MM.1S (cell line): ENCODE data around the gene CRIP3.

Source experiments
- DNase-seq: peaks from one replicate; pipeline ENCODE4 v3.0.0-alpha.2; 2015
- H2AFZ ChIP-seq: fragments of 300-600 bp; sonication (generic); 2 replicates; pipeline ENCODE4 v1.6.0; 2016; ENCODE audit warnings: antibody characterized with exemption, low read length
- H3F3A ChIP-seq: fragments of 300-600 bp; sonication (generic); 2 replicates; pipeline ENCODE4 v1.6.1; 2016; ENCODE audit warnings: mild to moderate bottlenecking, antibody characterized with exemption, low read length, moderate library complexity, mixed read lengths; ENCODE audit not compliant: insufficient read depth
- H3K27ac ChIP-seq: fragments of 300-600 bp; sonication (generic); 2 replicates; pipeline ENCODE4 v1.5.1; 2016; ENCODE audit warnings: mild to moderate bottlenecking, low read length
- H3K27me3 ChIP-seq: fragments of 300-600 bp; sonication (generic); replicated peaks from 2 replicates; pipeline ENCODE4 v1.6.0; 2016; ENCODE audit warnings: low read length; ENCODE audit not compliant: insufficient read depth
- H3K36me3 ChIP-seq: fragments of 300-600 bp; sonication (generic); replicated peaks from 2 replicates; pipeline ENCODE4 v1.6.1; 2016; ENCODE audit warnings: mild to moderate bottlenecking, low read length, mixed read lengths; ENCODE audit not compliant: insufficient read depth
- H3K4me1 ChIP-seq: fragments of 300-600 bp; sonication (generic); 2 replicates; pipeline ENCODE4 v1.6.1; 2016; ENCODE audit warnings: low read length, mixed read lengths
- H3K4me2 ChIP-seq: fragments of 300-600 bp; sonication (generic); 2 replicates; pipeline ENCODE4 v1.6.0; 2016; ENCODE audit warnings: low read depth, low read length
- H3K4me3 ChIP-seq: fragments of 300-600 bp; sonication (generic); 2 replicates; pipeline ENCODE4 v1.5.1; 2016; ENCODE audit warnings: low read length, mixed read lengths
- H3K79me2 ChIP-seq: fragments of 300-600 bp; sonication (generic); 2 replicates; pipeline ENCODE4 v1.6.1; 2016; ENCODE audit warnings: mixed run types, low read length, mixed read lengths
- H3K9ac ChIP-seq: fragments of 300-600 bp; sonication (generic); 2 replicates; pipeline ENCODE4 v1.6.1; 2016; ENCODE audit warnings: low read length, mixed read lengths
- H3K9me2 ChIP-seq: fragments of 300-600 bp; sonication (generic); replicated peaks from 2 replicates; pipeline ENCODE4 v1.6.1; 2016; ENCODE audit warnings: mild to moderate bottlenecking, low read length, mixed read lengths; ENCODE audit not compliant: insufficient read depth
- H3K9me3 ChIP-seq: fragments of 300-600 bp; sonication (generic); replicated peaks from 2 replicates; pipeline ENCODE4 v1.6.1; 2016; ENCODE audit warnings: mild to moderate bottlenecking, low read length, mixed read lengths; ENCODE audit not compliant: insufficient read depth
- H4K20me1 ChIP-seq: fragments of 300-600 bp; sonication (generic); 2 replicates; pipeline ENCODE4 v1.6.1; 2016; ENCODE audit warnings: mild to moderate bottlenecking, low read length, moderate library complexity, mixed read lengths; ENCODE audit not compliant: insufficient read depth
- EZH2 ChIP-seq: fragments of 300-600 bp; sonication (generic); optimal IDR thresholded peaks from 2 replicates; pipeline ENCODE3; 2017; ENCODE audit warnings: low read depth, mild to moderate bottlenecking, antibody characterized with exemption, low read length, mixed read lengths
- EZH2phosphoT487 ChIP-seq: fragments of 300-600 bp; sonication (generic); IDR thresholded peaks from 2 replicates; pipeline ENCODE4 v1.6.1; 2018; ENCODE audit warnings: antibody characterized with exemption, low read length
- TF ChIP-seq, protein P1 (sequence below): fragments of 300-600 bp; sonication (generic); IDR thresholded peaks from 2 replicates; pipeline ENCODE4 v1.5.1; 2016; ENCODE audit warnings: antibody characterized with exemption, low read length, mixed read lengths

The CRIP3 gene

DNA sequence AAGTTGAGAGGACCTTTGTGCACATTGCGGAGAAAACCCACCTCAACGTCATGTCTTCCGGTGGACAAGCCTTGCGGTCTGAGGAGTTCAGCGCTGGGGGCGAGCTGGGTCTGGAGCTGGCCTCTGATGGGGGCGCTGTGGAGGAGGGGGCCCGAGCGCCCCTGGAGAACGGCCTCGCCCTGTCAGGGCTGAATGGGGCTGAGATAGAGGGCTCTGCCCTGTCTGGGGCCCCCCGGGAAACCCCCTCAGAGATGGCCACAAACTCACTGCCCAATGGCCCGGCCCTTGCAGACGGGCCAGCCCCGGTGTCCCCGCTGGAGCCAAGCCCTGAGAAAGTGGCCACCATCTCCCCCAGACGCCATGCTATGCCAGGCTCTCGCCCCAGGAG lies 25.1 kb downstream of the CRIP3 start:
- H3K27ac ChIP-seq, result no peak overlapping the region
- H3K36me3 ChIP-seq, result no peaks in the 10 kb centered on the region
- H3K27me3 ChIP-seq, result peaks cover 50% of the 10 kb centered on the region
- H3K9me3 ChIP-seq, result no peaks in the 10 kb centered on the region
- no peak for TF ChIP-seq EZH2phosphoT487
- TF ChIP-seq, protein P1, sequence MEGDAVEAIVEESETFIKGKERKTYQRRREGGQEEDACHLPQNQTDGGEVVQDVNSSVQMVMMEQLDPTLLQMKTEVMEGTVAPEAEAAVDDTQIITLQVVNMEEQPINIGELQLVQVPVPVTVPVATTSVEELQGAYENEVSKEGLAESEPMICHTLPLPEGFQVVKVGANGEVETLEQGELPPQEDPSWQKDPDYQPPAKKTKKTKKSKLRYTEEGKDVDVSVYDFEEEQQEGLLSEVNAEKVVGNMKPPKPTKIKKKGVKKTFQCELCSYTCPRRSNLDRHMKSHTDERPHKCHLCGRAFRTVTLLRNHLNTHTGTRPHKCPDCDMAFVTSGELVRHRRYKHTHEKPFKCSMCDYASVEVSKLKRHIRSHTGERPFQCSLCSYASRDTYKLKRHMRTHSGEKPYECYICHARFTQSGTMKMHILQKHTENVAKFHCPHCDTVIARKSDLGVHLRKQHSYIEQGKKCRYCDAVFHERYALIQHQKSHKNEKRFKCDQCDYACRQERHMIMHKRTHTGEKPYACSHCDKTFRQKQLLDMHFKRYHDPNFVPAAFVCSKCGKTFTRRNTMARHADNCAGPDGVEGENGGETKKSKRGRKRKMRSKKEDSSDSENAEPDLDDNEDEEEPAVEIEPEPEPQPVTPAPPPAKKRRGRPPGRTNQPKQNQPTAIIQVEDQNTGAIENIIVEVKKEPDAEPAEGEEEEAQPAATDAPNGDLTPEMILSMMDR, result no peak
- no peak for TF ChIP-seq EZH2
- H3K79me2 ChIP-seq, result no peaks in the 10 kb centered on the region
- H3F3A ChIP-seq, result no peaks in the 10 kb centered on the region
- no peak overlapping the region for H3K4me3 ChIP-seq
- no peak overlapping the region for H3K9ac ChIP-seq
- H3K4me1 ChIP-seq, result no peaks in the 10 kb centered on the region
- no peak overlapping the region for H3K4me2 ChIP-seq
- H3K9me2 ChIP-seq, result no peaks in the 10 kb centered on the region
- H2AFZ ChIP-seq, result no peak overlapping the region
- H4K20me1 ChIP-seq, result no peaks in the 10 kb centered on the region
- DNase-seq, result no peak

DNA sequence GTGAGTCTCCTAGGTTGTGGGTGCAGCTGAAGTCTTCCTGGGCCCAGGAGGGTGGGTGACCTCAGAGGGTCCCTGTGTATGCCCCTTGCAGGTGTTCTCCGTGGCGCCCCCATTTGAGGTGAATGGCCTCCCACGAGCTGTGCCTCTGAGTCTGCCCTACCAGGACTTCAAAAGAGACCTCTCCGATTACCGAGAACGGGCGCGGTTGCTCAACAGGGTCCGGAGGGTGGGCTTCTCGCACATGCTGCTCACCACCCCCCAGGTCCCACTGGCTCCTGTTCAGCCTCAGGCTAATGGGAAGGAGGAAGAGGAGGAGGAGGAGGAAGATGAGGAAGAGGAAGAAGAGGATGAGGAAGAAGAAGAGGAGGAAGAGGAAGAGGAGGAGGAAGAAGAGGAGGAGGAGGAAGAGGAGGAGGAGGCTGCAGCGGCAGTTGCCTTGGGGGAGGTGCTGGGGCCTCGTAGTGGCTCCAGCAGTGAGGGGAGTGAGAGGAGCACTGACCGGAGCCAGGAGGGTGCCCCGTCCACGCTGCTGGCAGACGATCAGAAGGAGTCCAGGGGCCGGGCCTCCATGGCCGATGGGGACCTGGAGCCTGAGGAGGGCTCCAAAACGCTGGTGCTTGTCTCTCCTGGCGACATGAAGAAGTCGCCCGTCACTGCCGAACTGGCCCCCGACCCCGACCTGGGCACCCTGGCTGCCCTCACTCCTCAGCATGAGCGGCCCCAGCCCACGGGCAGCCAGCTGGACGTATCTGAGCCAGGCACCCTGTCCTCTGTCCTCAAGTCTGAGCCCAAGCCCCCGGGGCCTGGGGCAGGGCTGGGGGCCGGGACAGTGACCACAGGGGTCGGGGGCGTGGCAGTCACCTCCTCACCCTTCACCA lies 25.8 kb downstream of the CRIP3 start:
- no peak overlapping the region for H3K9ac ChIP-seq
- H3K9me3 ChIP-seq, result no peaks in the 10 kb centered on the region
- H2AFZ ChIP-seq, result no peak overlapping the region
- H3K27me3 ChIP-seq, result peaks cover 50% of the 10 kb centered on the region
- no peak overlapping the region for H3K4me3 ChIP-seq
- H3F3A ChIP-seq, result no peaks in the 10 kb centered on the region
- H3K27ac ChIP-seq, result no peak overlapping the region
- no peaks in the 10 kb centered on the region for H4K20me1 ChIP-seq
- TF ChIP-seq, protein P1, result no peak
- no peak for TF ChIP-seq EZH2
- TF ChIP-seq EZH2phosphoT487, result no peak
- no peaks in the 10 kb centered on the region for H3K36me3 ChIP-seq
- no peaks in the 10 kb centered on the region for H3K79me2 ChIP-seq
- no peak overlapping the region for H3K4me2 ChIP-seq
- H3K4me1 ChIP-seq, result no peaks in the 10 kb centered on the region
- no peaks in the 10 kb centered on the region for H3K9me2 ChIP-seq
- no peak for DNase-seq

DNA sequence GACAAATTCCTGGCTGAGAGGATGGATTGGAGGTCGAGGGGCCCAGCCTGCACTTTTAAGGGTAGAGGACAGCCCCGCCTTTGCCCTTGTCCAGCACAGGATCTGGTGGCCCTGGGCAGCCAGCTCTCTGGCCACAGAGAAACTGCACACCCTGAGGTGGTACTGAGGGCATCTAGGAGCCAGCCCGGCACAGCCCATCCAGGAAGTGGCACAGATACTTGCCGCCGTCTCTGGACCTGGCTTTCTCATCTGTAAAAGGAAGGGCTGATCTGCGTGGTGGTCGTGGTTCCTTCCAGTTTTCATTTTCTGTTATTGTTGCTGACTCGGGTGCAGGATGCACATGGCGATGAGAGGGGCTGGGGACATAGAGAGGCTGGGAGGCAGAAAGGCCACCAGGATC lies 26.6 kb downstream of the CRIP3 start:
- Histone ChIP-seq H3F3A (no peaks in the 10 kb centered on the region), H3K4me2 (no peak overlapping the region), H3K4me1 (no peaks in the 10 kb centered on the region), H3K36me3 (no peaks in the 10 kb centered on the region), H3K4me3 (no peak overlapping the region), H3K79me2 (no peaks in the 10 kb centered on the region), H2AFZ (no peak overlapping the region), H3K9me2 (no peaks in the 10 kb centered on the region), H3K9ac (no peak overlapping the region), H3K27me3 (peaks cover 50% of the 10 kb centered on the region), H4K20me1 (no peaks in the 10 kb centered on the region), H3K27ac (no peak overlapping the region), H3K9me3 (no peaks in the 10 kb centered on the region)
- no peak for DNase-seq
- TF ChIP-seq EZH2 (no peak), EZH2phosphoT487 (no peak)
- TF ChIP-seq, protein P1, result no peak
